Stimulated activated CD8-positive, alpha-beta memory T cell treated with anti-CD3 and anti-CD28 coated beads, Interleukin-7, amount 100 ng/mL, for 1 hour (primary cell): ENCODE measurements around the gene PCYT2.
"Not testable (repeated sequence)": the region's sequence is repeated elsewhere in the genome, so short reads cannot be mapped to it uniquely, and the experiment has no call there.

Experiments
- DNase-seq, 2 donors: peaks; one replicate each; pipeline ENCODE4 v3.0.0-alpha.2; 2020; ENCODE audit warnings: low read depth in 2 of 2

PCYT2 gene

GRCh38 chr17:81911277-81911961 is at the start of gene PCYT2:
PCYT2 (minus strand) TSS chr17:81911399; CDS start chr17:81911355, 44 bp downstream.
- DNase-seq, result peak; percentile 77 to 82

GRCh38 chr17:81960130-81960958 is 49.1 kb upstream of the PCYT2 start:
- DNase-seq, result no peak

- DNase-seq, result peak; percentile 67 to 70
Measured at GRCh38 chr17:81959362-81960129, 48.3 kb upstream of the PCYT2 start.

GRCh38 chr17:81958633-81959342 is 47.6 kb upstream of the PCYT2 start:
- no peak for DNase-seq

GRCh38 chr17:81957691-81958432 is 46.7 kb upstream of the PCYT2 start:
- no peak for DNase-seq

- no peak for DNase-seq
Measured at GRCh38 chr17:81956607-81957589, 45.7 kb upstream of the PCYT2 start.

GRCh38 chr17:81955756-81956544 is 44.8 kb upstream of the PCYT2 start:
- DNase-seq, result no peak

GRCh38 chr17:81955058-81955681 is 44.0 kb upstream of the PCYT2 start:
- no peak for DNase-seq

GRCh38 chr17:81954131-81955057 is 43.2 kb upstream of the PCYT2 start:
- DNase-seq, result no peak

GRCh38 chr17:81953443-81953842 is 42.2 kb upstream of the PCYT2 start:
- DNase-seq, result not testable (repeated sequence)

GRCh38 chr17:81952792-81953228 is 41.6 kb upstream of the PCYT2 start:
- no peak for DNase-seq

- no peak for DNase-seq
Measured at GRCh38 chr17:81951785-81952684, 40.8 kb upstream of the PCYT2 start.

- DNase-seq, result no peak
Measured at GRCh38 chr17:81950501-81950900, 39.3 kb upstream of the PCYT2 start.

- DNase-seq, result no peak
Measured at GRCh38 chr17:81948635-81949378, 37.6 kb upstream of the PCYT2 start.

GRCh38 chr17:81947189-81947588 is 36.0 kb upstream of the PCYT2 start, which contains the start of gene MYADML2:
MYADML2 (minus strand) TSS chr17:81947233; CDS start chr17:81941741, 5,492 bp downstream.
- DNase-seq, result no peak
